GM12892 (cell line): Measurements from ENCODE around the gene B3GALNT2.

Source experiments
- DNase-seq: peaks from one replicate; pipeline ENCODE4 v3.0.0; 2011; ENCODE audit not compliant: insufficient read length
- FAIRE-seq: peaks from 2 replicates; lab custom pipeline; 2011; peaks lifted over from hg19 to GRCh38; lab: Jason Lieb, UNC
- POLR2A ChIP-seq: IDR thresholded peaks from 2 replicates; pipeline ENCODE4 v1.6.1; 2011; ENCODE audit warnings: low read depth, low read length, control low read depth
- POLR2AphosphoS5 ChIP-seq: IDR thresholded peaks from 2 replicates; pipeline ENCODE4 v1.6.1; 2011; ENCODE audit warnings: low read depth, low read length, control low read depth
- TAF1 ChIP-seq: IDR thresholded peaks from 2 replicates; pipeline ENCODE4 v1.6.1; 2011; ENCODE audit warnings: low read depth, mild to moderate bottlenecking, control low read depth, low read length, borderline replicate concordance

Gene B3GALNT2

DNA sequence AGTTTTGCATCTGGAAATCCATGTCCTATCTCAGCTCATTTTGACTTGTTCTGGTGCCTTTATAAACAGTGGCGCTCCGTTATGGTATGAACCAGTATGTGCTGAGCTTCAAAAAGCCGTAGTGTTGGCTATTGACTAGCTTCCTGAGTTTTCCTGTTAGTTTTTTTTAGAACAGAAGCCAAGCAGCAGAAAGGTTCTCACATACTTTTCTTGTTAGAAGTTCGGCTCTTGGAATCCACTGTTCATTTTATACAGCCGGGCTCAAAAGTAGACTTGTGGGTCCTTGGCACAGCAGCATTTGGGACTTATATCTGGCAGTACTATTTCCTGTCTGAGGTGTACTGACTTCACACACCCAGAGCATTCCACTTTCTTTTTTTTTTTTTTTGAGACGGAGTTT, 73.3 kb downstream of the B3GALNT2 start:
- DNase-seq (no peak), FAIRE-seq (no peak)
- TF ChIP-seq POLR2A (no peak), TAF1 (no peak), POLR2AphosphoS5 (no peak)

- TF ChIP-seq POLR2AphosphoS5 (no peak), TAF1 (no peak), POLR2A (no peak)
- DNase-seq: no peak
- no peak for FAIRE-seq
These were observed 75.1 kb downstream of the B3GALNT2 start for GRCh38 chr1:235429143-235429542.

GRCh38 chr1:235427447-235427846, 76.8 kb downstream of the B3GALNT2 start:
- FAIRE-seq (no peak), DNase-seq (no peak)
- TF ChIP-seq POLR2AphosphoS5: no peak
- TF ChIP-seq TAF1: no peak
- no peak for TF ChIP-seq POLR2A

GRCh38 chr1:235426680-235427079, 77.6 kb downstream of the B3GALNT2 start:
- TF ChIP-seq POLR2AphosphoS5: no peak
- TF ChIP-seq POLR2A: no peak
- TF ChIP-seq TAF1: no peak
- DNase-seq: no peak
- no peak for FAIRE-seq

DNA sequence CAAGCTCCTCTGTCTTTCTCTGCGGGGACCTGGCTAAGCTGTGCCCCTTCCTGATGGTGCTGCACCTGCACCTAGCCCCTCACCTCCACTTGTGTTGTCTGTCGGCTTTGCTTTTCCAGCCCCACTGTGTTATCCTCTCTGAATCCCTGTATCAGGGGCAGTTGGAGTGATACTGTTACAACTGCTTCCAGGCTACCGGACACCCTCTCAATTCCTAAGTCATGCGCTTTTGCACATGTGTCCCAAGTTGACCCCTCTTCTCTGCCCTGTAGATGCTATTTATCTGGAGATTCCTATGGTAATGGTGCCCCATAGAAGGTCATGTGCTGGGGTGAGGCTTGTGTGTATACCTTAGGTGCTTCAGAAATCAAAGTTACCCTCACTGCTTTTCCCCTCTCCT, 78.1 kb downstream of the B3GALNT2 start:
- DNase-seq (no peak), FAIRE-seq (no peak)
- TF ChIP-seq TAF1 (no peak), POLR2A (no peak), POLR2AphosphoS5 (no peak)

- no peak for FAIRE-seq
- DNase-seq: no peak
- TF ChIP-seq TAF1 (no peak), POLR2A (no peak), POLR2AphosphoS5 (no peak)
These were observed 78.9 kb downstream of the B3GALNT2 start for GRCh38 chr1:235425357-235425756.

GRCh38 chr1:235424092-235424491, 80.2 kb downstream of the B3GALNT2 start:
- DNase-seq (no peak), FAIRE-seq (no peak)

DNA sequence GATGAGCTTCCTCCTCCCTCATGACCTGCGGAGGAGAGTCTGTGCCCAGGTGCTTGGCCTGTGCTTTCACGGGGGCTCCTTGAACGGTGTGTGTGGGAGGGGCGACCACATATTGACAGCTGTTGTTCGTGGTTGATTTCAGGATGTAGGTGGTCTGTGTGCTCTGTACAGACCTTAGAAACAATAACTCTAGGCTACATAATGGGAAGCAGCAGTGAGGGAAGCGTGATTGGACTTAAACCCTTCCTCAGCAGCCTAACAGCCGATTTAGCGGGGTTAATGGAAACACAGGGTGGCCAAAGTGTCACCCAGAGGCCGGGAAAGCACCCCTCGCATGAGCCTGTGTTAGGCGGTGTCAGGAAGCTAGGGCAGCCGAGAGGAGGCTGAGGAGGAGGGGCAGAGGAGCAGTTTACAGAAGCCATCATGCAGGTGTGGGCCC, 81.0 kb downstream of the B3GALNT2 start:
- peak; percentile 24 for DNase-seq
- no peak for FAIRE-seq
- no peak for TF ChIP-seq POLR2A
- no peak for TF ChIP-seq TAF1
- TF ChIP-seq POLR2AphosphoS5: no peak

More at GRCh38 chr1:235424092-235424491, 80.2 kb downstream of the B3GALNT2 start:
- TF ChIP-seq POLR2A (no peak), POLR2AphosphoS5 (no peak), TAF1 (no peak)

GRCh38 chr1:235421751-235422150, 82.5 kb downstream of the B3GALNT2 start:
- no peak for TF ChIP-seq POLR2A
- no peak for TF ChIP-seq TAF1
- TF ChIP-seq POLR2AphosphoS5: no peak
- no peak for DNase-seq
- no peak for FAIRE-seq

GRCh38 chr1:235417086-235417697, 87.1 kb downstream of the B3GALNT2 start:
- DNase-seq (peak; percentile 29), FAIRE-seq (peak; percentile 89)
- no peak for TF ChIP-seq TAF1
- TF ChIP-seq POLR2A: no peak
- no peak for TF ChIP-seq POLR2AphosphoS5

DNA sequence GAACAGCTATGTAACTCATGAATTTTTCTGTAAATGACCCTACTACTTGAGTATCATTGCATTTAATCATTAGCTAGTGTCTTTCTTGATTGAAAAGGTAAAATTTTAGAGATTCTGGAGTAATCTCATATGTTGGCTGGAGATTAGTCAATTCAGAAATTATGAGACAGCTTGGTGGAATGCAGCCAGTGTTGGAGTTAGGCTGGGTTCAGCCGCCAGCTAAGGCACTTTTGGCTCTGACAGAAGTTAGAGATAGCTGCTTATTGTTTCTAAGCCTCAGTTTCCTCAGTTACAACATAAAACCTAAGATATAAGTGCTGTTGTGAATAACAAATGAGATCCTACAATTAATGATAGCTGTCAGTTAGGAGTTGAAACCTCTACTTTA, 87.6 kb downstream of the B3GALNT2 start:
- FAIRE-seq (no peak), DNase-seq (no peak)
- TF ChIP-seq TAF1: no peak
- no peak for TF ChIP-seq POLR2AphosphoS5
- no peak for TF ChIP-seq POLR2A
